ENCODE measurements around the gene CDK3. TPM values are rescaled to one million over a fixed set of nuclear protein-coding genes. Genes with fewer than 3 reads are reported as not detected.

CDK3 gene
- total RNA-seq, 2 donors from 2014 or later, result 5.3 to 8.2 TPM

- H3K27ac ChIP-seq, result no peak overlapping the region
These were observed 23.7 kb downstream of the CDK3 start for GRCh38 chr17:76024353-76024752.

GRCh38 chr17:76025294-76025693 is 24.6 kb downstream of the CDK3 start:
- no peaks in the 10 kb centered on the region for H3K36me3 ChIP-seq
- no peak for DNase-seq
- H3K9me3 ChIP-seq, result no peaks in the 10 kb centered on the region
- H3K4me1 ChIP-seq, result peaks cover 9% of the 10 kb centered on the region
- H3K27me3 ChIP-seq, result no peaks in the 10 kb centered on the region
- H3K27ac ChIP-seq, result no peak overlapping the region
- no peak overlapping the region for H3K4me3 ChIP-seq
- peak overlapping the region in 1 of 2 donors; percentile 12 for H3K9ac ChIP-seq (ENCODE audit: low read depth in 2 of 2, low read length in 2 of 2)
- intact Hi-C loops (cut with DNase I), result no loop called here
- no peak for TF ChIP-seq CTCF (IDR thresholded peaks at IDR 0.05)

More at GRCh38 chr17:76024353-76024752, 23.7 kb downstream of the CDK3 start:
- no peak for DNase-seq
- no peaks in the 10 kb centered on the region for H3K36me3 ChIP-seq
- H3K4me1 ChIP-seq, result peaks cover 3% of the 10 kb centered on the region
- no peak overlapping the region for H3K4me3 ChIP-seq
- H3K9me3 ChIP-seq, result no peaks in the 10 kb centered on the region
- no peak for TF ChIP-seq CTCF (IDR thresholded peaks at IDR 0.05)
- H3K9ac ChIP-seq (ENCODE audit: low read depth in 2 of 2, low read length in 2 of 2), result peak overlapping the region in 1 of 2 donors; percentile 26
- intact Hi-C loops (cut with DNase I), result no loop called here
- no peaks in the 10 kb centered on the region for H3K27me3 ChIP-seq

- DNase-seq, result no peak
- Histone ChIP-seq H3K9ac (ENCODE audit: low read depth in 2 of 2, low read length in 2 of 2) (peak overlapping the region; percentile 27 to 40), H3K4me1 (peaks cover 9% of the 10 kb centered on the region), H3K27ac (peak overlapping the region; percentile 67), H3K36me3 (no peaks in the 10 kb centered on the region), H3K4me3 (peak overlapping the region; percentile 40), H3K9me3 (no peaks in the 10 kb centered on the region), H3K27me3 (no peaks in the 10 kb centered on the region)
- intact Hi-C loops (cut with DNase I), result no loop called here
- no peak for TF ChIP-seq CTCF (IDR thresholded peaks at IDR 0.05)
These were observed 26.1 kb downstream of the CDK3 start for GRCh38 chr17:76026714-76027158.

GRCh38 chr17:76027159-76027839 is 26.6 kb downstream of the CDK3 start, which contains the start of gene EVPL:
TSS of gene EVPL (minus strand) at chr17:76027306. CDS start at chr17:76027198, 108 bp downstream.
- Histone ChIP-seq H3K27me3 (no peaks in the 10 kb centered on the region), H3K4me3 (peak within 1 kb of the TSS; percentile 40), H3K9me3 (no peaks in the 10 kb centered on the region), H3K36me3 (no peaks in the 10 kb centered on the region), H3K4me1 (peaks cover 9% of the 10 kb centered on the region), H3K9ac (ENCODE audit: low read depth in 2 of 2, low read length in 2 of 2) (peak within 1 kb of the TSS; percentile 27 to 40), H3K27ac (peak within 1 kb of the TSS; percentile 67)
- intact Hi-C loops (cut with DNase I), result no loop called here
- peak; percentile 94 for DNase-seq
- TF ChIP-seq CTCF (IDR thresholded peaks at IDR 0.05), result no peak

GRCh38 chr17:76032073-76032779 is 31.6 kb downstream of the CDK3 start:
- intact Hi-C loops (cut with DNase I), result no loop called here
- Histone ChIP-seq H3K4me1 (peaks cover 9% of the 10 kb centered on the region), H3K27me3 (no peaks in the 10 kb centered on the region), H3K4me3 (no peak overlapping the region), H3K9ac (ENCODE audit: low read depth in 2 of 2, low read length in 2 of 2) (no peak overlapping the region), H3K9me3 (no peaks in the 10 kb centered on the region), H3K27ac (no peak overlapping the region), H3K36me3 (no peaks in the 10 kb centered on the region)
- DNase-seq, result no peak
- no peak for TF ChIP-seq CTCF (IDR thresholded peaks at IDR 0.05)

Measured in colonic mucosa (tissue), 4 donors.